ENCODE measurements around the gene FNDC10.

The FNDC10 gene

DNA sequence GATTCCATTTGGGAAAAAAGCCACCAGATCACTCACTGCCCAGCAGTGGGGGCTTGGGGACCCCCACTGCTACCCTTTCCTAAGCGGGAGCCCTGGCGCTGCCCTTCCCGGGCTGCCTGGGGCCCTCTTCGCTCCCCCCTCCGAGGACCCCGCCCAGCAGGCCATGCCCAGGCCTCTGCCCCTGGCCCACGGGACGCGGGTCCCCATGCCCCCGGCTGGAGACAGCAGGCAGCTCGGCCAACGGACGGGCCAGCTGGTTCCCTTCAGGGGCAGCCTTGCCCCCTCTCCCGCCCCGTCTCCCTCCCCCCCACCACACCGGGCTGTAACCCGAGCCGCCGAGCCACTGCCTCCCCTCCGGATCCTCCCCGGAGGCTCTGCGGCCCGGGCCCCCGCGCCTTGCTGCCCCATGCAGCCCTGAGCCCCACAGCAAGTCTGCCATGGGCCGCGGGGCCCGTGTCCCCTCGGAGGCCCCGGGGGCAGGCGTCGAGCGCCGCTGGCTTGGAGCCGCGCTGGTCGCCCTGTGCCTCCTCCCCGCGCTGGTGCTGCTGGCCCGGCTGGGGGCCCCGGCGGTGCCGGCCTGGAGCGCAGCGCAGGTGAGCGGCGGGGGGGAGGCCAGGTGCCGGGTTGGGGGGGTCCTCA, 32.0 kb upstream of the FNDC10 start, which contains the start of gene MMP23B:
TSS of gene MMP23B (plus strand) at position 392 of the 639 bp plus-strand sequence. CDS start at position 438, 46 bp downstream.
- DNase-seq (ENCODE audit: low spot score) = no peak
- TF ChIP-seq, protein P1, sequence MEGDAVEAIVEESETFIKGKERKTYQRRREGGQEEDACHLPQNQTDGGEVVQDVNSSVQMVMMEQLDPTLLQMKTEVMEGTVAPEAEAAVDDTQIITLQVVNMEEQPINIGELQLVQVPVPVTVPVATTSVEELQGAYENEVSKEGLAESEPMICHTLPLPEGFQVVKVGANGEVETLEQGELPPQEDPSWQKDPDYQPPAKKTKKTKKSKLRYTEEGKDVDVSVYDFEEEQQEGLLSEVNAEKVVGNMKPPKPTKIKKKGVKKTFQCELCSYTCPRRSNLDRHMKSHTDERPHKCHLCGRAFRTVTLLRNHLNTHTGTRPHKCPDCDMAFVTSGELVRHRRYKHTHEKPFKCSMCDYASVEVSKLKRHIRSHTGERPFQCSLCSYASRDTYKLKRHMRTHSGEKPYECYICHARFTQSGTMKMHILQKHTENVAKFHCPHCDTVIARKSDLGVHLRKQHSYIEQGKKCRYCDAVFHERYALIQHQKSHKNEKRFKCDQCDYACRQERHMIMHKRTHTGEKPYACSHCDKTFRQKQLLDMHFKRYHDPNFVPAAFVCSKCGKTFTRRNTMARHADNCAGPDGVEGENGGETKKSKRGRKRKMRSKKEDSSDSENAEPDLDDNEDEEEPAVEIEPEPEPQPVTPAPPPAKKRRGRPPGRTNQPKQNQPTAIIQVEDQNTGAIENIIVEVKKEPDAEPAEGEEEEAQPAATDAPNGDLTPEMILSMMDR (IDR thresholded peaks at IDR 0.05; ENCODE audit: extremely low read depth, insufficient read depth, missing control alignments) = no peak
- in situ Hi-C loops (cut with MboI; ENCODE audit: low pct_unique_long_range_greater_than_20kb, low sequenced_read_pairs, unreplicated experiment) = no loop called here

DNA sequence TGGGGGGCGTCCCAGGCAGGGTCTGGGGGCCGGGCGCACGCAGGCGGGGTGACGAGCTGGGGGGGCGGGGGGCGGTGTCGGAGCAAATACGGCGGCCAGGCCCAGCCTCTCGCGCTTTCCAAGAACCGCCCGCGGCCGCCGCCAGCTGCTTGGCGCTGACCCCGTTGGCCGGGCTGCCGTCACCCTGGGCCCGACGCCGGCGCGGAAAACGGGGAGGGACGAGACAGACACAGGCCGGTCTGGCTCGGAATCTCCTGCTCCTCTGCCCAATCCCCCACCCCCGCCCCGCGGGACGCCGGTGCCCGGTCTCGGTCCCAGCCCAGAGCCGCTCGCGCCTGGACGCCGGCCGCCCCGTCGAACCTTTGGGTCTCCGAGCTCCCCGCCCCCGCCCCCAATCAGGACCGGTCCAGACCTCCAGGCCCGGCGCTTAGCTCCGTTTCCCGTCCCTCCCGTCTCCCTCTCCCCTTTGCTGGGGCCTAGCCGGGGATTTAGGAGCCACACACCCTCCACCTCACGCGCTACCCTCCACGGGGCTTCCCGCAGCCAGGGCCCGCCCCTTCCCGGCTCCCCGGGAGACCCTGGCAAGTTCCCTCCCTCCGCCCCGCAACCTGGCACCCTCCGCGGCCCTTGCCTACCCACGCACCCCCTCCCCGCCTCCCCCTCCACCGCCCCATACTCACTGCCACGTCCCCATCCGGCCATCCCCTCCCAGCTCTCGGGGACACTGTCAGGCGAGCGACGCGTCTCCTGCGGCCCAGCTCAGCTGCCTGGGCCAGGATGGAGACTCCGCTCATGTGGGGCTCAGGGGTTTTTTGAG, 31.2 kb upstream of the FNDC10 start:
- in situ Hi-C loops (cut with MboI; ENCODE audit: low pct_unique_long_range_greater_than_20kb, low sequenced_read_pairs, unreplicated experiment) = no loop called here
- TF ChIP-seq, protein P1 (IDR thresholded peaks at IDR 0.05; ENCODE audit: extremely low read depth, insufficient read depth, missing control alignments) = no peak
- DNase-seq (ENCODE audit: low spot score) = no peak

DNA sequence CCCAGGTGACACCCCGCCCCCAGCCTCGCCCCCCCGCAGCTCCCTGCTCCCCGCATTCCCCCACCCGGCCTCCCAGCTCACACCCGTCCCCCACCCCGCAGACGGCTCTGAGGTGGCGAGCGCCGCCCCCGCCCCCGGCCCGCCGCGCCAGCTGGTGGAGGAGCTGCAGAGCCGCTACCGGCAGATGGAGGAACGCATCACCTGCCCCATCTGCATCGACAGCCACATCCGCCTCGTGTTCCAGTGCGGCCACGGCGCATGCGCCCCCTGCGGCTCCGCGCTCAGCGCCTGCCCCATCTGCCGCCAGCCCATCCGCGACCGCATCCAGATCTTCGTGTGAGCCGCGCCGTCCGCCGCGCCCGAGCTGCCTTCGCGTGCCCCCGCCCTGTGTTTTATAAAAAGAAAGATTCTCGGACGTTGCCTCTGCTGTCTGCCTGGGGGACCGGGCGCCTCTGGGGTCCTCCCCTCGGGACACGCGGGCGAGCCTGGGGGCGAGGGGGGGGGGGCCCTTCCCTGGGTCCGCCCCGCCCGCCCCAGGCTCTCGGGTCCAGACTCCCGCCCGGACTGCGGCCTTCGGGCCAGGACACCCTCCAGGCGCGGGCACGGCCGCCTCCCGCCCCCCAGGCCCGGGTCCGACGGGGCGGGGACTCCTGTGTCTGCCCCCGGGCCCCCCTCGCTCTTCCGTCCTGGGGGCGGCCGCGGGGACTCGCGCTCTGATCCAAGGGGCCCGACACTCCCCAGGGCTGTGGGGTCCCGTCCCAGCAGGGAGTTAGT, 30.4 kb upstream of the FNDC10 start:
- TF ChIP-seq, protein P1 (IDR thresholded peaks at IDR 0.05; ENCODE audit: extremely low read depth, insufficient read depth, missing control alignments) = no peak
- DNase-seq (ENCODE audit: low spot score) = peak; percentile 100
- in situ Hi-C loops (cut with MboI; ENCODE audit: low pct_unique_long_range_greater_than_20kb, low sequenced_read_pairs, unreplicated experiment) = no loop called here

DNA sequence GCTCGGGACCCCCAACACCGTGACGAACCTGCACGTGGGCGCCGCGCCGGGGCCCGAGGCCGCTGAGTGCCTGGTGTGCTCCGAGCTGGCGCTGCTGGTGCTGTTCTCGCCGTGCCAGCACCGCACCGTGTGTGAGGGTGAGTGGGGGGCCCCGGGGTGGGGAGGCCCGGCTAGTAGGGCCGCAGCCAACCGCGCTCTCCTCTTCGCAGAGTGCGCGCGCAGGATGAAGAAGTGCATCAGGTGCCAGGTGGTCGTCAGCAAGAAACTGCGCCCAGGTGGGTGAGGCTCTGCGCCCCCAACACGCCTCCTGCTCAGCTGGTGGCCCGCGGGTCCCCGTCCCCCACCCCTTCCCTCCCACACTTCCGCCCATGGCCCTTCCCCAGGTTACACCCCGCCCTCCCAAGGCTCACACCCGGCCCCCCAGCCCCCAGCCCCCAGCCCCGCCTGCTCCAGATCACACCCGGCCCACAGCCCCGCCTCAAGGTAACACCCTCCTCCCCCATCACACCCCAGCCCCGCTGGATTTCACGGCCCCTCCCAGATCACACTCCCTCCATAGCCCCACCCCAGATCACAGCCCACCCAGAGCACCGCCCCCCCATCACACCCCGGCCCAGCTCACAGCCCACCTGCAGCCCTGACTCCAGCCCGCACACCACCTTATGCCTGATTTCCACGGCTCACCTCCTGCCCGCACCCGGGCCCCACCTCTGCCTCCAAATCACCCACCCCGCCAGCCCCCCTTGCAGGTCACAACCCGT, 29.7 kb upstream of the FNDC10 start:
- TF ChIP-seq, protein P1 (IDR thresholded peaks at IDR 0.05; ENCODE audit: extremely low read depth, insufficient read depth, missing control alignments) = no peak
- in situ Hi-C loops (cut with MboI; ENCODE audit: low pct_unique_long_range_greater_than_20kb, low sequenced_read_pairs, unreplicated experiment) = no loop called here
- DNase-seq (ENCODE audit: low spot score) = peak; percentile 90

DNA sequence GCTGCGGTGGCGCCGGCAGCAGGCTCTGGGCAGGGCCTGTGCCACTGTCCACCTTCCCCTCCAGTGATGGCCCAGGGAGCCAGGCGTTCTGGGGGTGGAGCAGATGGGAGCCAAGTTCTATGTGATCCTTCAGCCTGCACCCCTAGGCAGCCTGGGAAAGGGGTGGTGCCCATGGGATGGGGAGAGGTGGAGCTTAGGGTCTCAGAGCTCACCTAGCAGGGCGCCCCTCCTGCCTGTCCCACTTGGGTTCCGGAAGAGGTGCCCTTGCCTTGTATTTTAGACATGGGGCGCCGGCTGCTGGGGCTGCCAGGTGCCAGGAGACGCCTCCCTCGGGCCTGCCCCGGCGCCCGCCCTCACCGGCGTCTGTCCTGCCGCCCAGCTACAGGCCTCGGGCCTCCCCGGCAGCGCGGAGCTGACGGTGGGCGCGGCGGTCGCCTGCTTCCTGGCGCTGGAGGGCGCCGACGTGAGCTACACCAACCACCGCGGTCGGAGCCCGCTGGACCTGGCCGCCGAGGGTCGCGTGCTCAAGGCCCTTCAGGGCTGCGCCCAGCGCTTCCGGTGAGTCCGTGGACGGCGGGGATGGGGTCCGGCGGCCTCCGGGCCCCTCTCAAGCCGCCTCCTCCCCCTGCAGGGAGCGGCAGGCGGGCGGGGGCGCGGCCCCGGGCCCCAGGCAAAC, 29.0 kb upstream of the FNDC10 start:
- TF ChIP-seq, protein P1 (IDR thresholded peaks at IDR 0.05; ENCODE audit: extremely low read depth, insufficient read depth, missing control alignments) = no peak
- in situ Hi-C loops (cut with MboI; ENCODE audit: low pct_unique_long_range_greater_than_20kb, low sequenced_read_pairs, unreplicated experiment) = no loop called here
- DNase-seq (ENCODE audit: low spot score) = no peak

Measured in GM13977 (cell line).